ENCODE measurements around the gene PRELID3B. TPM values are rescaled to one million over a fixed set of nuclear protein-coding genes. Genes with fewer than 3 reads are reported as not detected.

Gene PRELID3B
- total RNA-seq, 1 donor from 2014 or later, result 123 TPM

- Mint-ChIP-seq H3K27ac (no peak overlapping the region), H3K9me3 (no peaks in the 10 kb centered on the region), H3K36me3 (ENCODE audit: low read depth) (peaks cover 61% of the 10 kb centered on the region), H3K4me1 (peaks cover 33% of the 10 kb centered on the region), H3K4me3 (no peak overlapping the region), H3K27me3 (no peaks in the 10 kb centered on the region)
- DNase-seq, result no peak
- intact Hi-C loops (cut with micrococcal nuclease), result no loop called here
These were observed 56.2 kb downstream of the PRELID3B start for GRCh38 chr20:58986286-58986967.

GRCh38 chr20:58985656-58986055, 56.9 kb downstream of the PRELID3B start:
- intact Hi-C loops (cut with micrococcal nuclease), result no loop called here
- Mint-ChIP-seq H3K9me3 (no peaks in the 10 kb centered on the region), H3K36me3 (ENCODE audit: low read depth) (peaks cover 56% of the 10 kb centered on the region), H3K4me3 (no peak overlapping the region), H3K27me3 (no peaks in the 10 kb centered on the region), H3K27ac (no peak overlapping the region), H3K4me1 (peaks cover 33% of the 10 kb centered on the region)
- DNase-seq, result no peak

GRCh38 chr20:58984691-58985090, 57.9 kb downstream of the PRELID3B start:
- H3K27ac Mint-ChIP-seq, result no peak overlapping the region

More at GRCh38 chr20:58984691-58985090, 57.9 kb downstream of the PRELID3B start:
- Mint-ChIP-seq H3K4me1 (peaks cover 33% of the 10 kb centered on the region), H3K36me3 (ENCODE audit: low read depth) (peaks cover 49% of the 10 kb centered on the region), H3K9me3 (no peaks in the 10 kb centered on the region), H3K27me3 (peaks cover 1% of the 10 kb centered on the region), H3K4me3 (no peak overlapping the region)
- intact Hi-C loops (cut with micrococcal nuclease), result no loop called here
- DNase-seq, result no peak

Other genes with a start within 250 kb of the PRELID3B start
- gene GNAS-AS1, start 191.9 kb downstream of the PRELID3B start, total RNA-seq, result 0.64 and 1.6 TPM in 2 replicates
- gene GNAS, start 190.1 kb downstream of the PRELID3B start, total RNA-seq, result 500 and 523 TPM in 2 replicates
- 119 and 120 TPM in 2 replicates for gene NELFCD, start 61.5 kb downstream of the PRELID3B start, total RNA-seq
- 48.1 and 51.1 TPM in 2 replicates for gene CTSZ, start 35.5 kb downstream of the PRELID3B start, total RNA-seq
- not detected in 2 replicates for gene TUBB1, start 23.4 kb downstream of the PRELID3B start, total RNA-seq
- gene ATP5F1E, start 10.5 kb downstream of the PRELID3B start, total RNA-seq, result 69.9 and 70.9 TPM in 2 replicates
- gene ZNF831, start 121.0 kb upstream of the PRELID3B start, total RNA-seq, result 3.1 and 3.4 TPM in 2 replicates